ENCODE data around the gene AK1. TPM values are rescaled to one million over a fixed set of nuclear protein-coding genes. Genes with fewer than 3 reads are reported as not detected.
A peak's percentile ranks its signal among the peaks of the same experiment; 100 is the strongest.

The AK1 gene
- total RNA-seq, 1 donor from 2014 or later = 20.4 TPM

DNA sequence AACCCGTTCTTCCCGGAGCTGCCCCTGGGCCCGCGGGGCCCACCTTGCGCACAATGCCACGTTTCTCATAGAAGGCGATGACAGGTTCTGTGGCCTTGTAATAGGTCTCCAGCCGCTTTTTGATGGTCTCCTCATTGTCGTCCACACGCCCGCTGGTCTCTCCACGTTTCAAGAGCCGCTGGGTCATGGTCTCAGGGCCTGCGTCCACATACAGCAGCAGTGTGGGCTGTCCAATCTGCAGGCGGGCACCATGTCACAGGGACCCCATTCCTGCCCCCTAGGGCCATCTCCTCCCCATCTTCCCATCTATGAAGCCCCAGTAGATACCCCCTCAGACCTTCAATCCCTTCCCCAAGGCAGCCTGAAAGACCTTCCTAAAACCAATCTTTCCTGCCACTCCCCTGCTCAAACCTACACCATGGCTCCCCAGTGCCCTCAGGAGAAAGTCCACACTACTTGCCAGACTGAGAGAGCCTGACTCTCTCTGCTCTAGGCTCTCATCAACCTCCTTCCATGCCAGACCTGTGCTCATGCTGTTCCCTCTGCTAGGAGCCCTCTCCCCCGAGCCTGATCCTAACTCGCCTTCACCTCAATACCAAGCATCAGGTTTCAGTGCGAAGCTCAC, 9.1 kb downstream of the AK1 start:
- DNase-seq (ENCODE audit: low read depth in 2 of 2) = no peak

GRCh38 chr9:127867356-127868277, 9.9 kb downstream of the AK1 start:
- DNase-seq (ENCODE audit: low read depth in 2 of 2) = peak in 1 of 2 donors; percentile 75

GRCh38 chr9:127866535-127866934, 10.9 kb downstream of the AK1 start:
- DNase-seq (ENCODE audit: low read depth in 2 of 2) = no peak

- DNase-seq (ENCODE audit: low read depth in 2 of 2) = no peak
Measured at GRCh38 chr9:127865645-127866464, 11.6 kb downstream of the AK1 start.

- DNase-seq (ENCODE audit: low read depth in 2 of 2) = no peak
Measured at GRCh38 chr9:127863191-127863621, 14.3 kb downstream of the AK1 start.

DNA sequence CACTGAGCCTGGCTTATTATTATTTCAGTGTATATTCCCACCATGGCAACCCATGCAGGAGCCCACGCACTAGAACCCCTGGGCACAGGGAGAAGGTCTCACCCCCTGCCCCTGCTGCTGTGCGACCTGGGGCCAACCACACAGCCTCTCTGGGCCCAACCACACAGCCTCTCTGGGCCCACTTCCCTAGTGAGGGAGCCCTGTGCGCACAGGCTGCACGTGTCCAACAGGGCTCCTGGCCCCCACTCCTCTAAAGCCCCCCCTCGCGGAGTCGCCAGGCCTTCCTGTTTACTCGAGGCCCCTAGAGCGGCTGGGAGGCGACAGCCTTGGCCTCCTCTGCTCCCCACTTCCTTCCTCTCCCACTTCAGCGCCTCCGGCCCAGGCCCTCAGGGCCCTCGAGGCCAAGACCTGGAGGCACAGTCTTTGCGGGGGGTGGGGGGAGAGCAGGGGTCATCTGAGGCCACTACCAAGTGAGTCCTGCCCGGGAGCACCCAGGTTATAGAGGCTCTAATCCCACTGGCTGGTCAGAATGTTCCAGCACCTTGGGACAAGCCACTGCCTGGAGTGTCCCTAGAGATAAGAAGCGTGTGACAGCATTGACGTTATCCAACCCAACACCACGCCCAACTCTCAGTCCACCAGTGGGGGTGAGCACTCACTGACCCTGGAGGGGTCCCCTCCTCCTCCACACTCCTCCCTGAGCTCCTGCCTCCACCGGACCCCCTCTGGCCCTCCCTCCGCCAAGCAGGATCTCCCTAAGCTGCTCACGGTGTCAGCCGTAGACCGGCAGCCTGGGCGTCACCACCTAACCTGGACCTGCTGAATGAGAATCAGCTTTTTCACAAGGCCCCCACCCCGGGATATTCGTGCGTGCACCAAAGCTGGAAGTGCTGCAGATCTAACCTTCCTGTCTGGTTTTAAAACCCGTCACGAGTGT, 15.1 kb downstream of the AK1 start:
- DNase-seq (ENCODE audit: low read depth in 2 of 2) = peak in 1 of 2 donors; percentile 87

DNA sequence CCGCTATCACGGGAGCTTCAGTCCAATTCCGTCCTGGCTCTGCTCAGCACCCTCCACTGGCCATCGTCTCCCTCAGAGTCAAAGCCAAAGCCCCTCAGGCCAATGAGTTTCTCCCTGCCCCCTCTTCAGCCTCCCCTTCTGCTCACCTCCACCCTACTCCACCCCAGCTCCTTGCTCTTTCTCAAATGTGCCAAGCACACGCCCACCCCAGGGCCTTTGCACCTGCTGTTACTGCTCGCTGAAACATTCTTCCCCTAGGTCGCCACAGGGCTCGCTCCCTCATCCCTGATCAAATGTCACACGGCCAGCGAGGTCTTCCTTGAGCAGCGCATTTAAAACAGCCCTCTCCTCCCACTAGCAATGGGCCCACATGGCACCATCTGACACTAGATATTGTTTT, 16.7 kb downstream of the AK1 start:
- DNase-seq (ENCODE audit: low read depth in 2 of 2) = no peak

- DNase-seq (ENCODE audit: low read depth in 2 of 2) = no peak
Measured at GRCh38 chr9:127860260-127860659, 17.2 kb downstream of the AK1 start.

DNA sequence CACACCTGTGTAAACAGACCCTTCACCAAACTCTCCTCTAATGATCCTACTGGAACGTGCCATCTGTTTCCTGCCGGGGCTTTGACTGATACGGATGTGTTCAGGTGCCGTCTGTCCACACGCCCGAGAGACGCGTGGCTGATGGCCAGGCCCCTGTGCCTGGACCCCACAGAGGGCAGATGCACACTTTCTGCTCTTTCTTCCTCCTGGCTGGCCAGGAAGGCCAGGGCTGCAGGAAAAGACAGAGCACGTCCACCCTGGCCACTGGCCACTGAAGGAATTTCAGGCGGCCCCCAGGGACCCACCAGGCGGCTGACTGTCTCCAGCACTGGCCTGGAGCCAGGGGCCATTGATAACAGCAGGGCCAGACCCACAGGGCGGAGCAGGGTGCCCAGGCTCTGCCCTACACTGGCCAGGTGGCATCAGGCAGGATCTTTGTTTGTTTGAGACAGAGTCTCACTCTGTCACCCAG, 19.4 kb downstream of the AK1 start:
- peak; percentile 91 to 92 for DNase-seq (ENCODE audit: low read depth in 2 of 2)

- no peak for DNase-seq (ENCODE audit: low read depth in 2 of 2)
Measured at GRCh38 chr9:127857278-127857677, 20.2 kb downstream of the AK1 start.

- DNase-seq (ENCODE audit: low read depth in 2 of 2) = no peak
Measured at GRCh38 chr9:127856729-127857116, 20.8 kb downstream of the AK1 start.

DNA sequence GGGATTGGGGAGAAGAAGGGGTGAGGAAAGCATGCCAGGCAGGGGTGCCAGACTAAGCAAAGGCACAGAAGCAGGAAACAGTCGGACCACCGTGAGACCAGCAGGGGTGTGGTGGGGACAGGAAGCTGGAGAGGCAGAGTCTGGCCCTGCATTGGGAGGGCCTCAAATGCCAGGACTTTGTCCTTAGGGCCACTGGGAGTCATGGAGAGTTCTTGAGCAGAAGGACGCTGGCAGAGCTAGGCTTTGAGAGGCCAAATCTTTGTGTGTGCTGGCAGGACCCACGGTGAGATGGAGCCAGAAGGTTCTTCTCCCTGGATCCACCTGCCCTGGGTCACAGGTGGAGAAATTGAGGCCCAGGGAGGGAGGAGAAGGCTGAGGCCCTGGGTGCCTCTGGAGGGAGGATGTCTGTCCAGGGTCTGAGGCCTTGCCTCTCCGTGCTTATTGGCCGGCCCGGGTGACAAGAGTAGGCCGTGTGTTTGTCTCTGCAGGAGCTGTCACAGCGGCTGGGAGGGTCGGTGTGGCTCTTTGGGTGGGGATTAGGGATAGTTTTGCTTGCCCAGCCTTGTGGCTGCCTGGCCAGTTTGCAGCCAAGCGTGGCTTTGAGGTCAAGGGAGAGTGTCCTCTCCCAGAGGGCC, 21.3 kb downstream of the AK1 start:
- DNase-seq (ENCODE audit: low read depth in 2 of 2) = no peak

GRCh38 chr9:127855522-127855921, 22.0 kb downstream of the AK1 start:
- no peak for DNase-seq (ENCODE audit: low read depth in 2 of 2)

- no peak for DNase-seq (ENCODE audit: low read depth in 2 of 2)
Measured at GRCh38 chr9:127854960-127855359, 22.5 kb downstream of the AK1 start.

DNA sequence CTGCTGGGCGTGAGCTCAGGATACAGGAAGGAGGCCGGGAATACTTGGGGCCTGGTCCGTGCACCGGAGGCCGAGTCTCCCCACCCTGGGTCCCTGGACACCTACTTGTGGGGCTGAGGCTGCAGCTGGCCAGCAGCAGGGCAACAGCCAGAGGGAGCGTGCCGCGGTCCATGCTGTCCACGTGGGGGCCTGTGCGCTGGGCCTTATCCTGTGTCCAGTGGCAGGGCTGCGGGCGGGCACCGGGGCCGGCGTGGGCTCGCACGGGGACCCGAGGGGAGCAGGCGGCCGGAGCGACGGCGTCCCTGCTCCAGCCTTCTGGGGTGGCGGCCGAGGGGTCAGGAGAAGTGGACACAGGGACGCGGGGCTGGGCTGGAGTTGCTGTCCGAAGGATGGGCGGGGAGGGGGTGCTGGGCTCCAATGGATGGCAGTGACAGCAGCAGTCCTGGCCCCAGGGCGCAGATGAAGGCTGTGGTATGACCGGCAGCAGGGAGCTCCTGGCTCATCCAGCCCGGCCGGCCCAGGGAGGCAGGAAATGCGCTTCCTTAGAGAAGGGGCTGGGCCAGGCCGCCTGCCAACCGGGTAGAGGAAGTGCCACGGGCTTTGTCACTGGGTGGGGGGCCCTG, 23.2 kb downstream of the AK1 start, which contains the start of gene ENG:
TSS of gene ENG (minus strand) at position 475 of the 623 bp plus-strand sequence. CDS start at position 172, 303 bp downstream.
- peak in 1 of 2 donors; percentile 86 for DNase-seq (ENCODE audit: low read depth in 2 of 2)

- DNase-seq (ENCODE audit: low read depth in 2 of 2) = no peak
Measured at GRCh38 chr9:127853312-127854183, 23.9 kb downstream of the AK1 start.

- no peak for DNase-seq (ENCODE audit: low read depth in 2 of 2)
Measured at GRCh38 chr9:127852829-127853228, 24.6 kb downstream of the AK1 start.

DNA sequence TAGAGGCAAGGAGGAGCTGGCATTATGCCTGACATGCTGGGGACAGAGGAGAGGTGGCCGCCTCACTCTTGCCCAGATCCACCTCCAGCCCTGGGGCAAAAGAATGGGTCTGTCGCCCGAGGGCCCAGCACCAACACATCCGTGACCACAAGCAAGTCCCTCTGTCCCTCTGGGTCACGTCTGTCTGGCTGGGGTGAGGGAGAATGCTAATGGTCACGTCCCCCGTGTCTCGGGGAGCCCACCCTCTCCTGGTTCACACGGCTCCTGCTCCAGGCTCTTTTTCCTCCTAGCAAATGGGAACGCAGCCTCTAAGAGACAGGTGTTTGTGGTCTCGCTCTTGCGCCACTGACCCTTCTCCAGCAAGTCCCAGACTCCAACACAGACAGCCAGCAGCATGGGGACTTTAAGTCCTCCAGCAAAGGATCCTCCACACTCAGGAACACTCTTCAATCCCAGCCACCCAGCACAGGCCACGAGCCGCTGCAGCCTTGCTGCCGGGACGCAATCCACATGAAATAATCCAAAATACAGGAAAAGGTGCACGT, 27.1 kb downstream of the AK1 start:
- DNase-seq (ENCODE audit: low read depth in 2 of 2) = no peak

Measured in dermis microvascular lymphatic vessel endothelial cell (primary cell).